ENCODE data around the gene NEURL1. TPM values are rescaled to one million over a fixed set of nuclear protein-coding genes. Genes with fewer than 3 reads are reported as not detected.

Gene NEURL1
- total and polyA plus RNA-seq, 8 donors = 0.89 to 136 (median 3.0) TPM

GRCh38 chr10:103619424-103620351 is 126.2 kb downstream of the NEURL1 start:
- Histone ChIP-seq H3K9me3 (no peaks in the 10 kb centered on the region), H3K4me3 (no peak overlapping the region), H3K4me1 (peaks cover 44 to 83% (median 62%) of the 10 kb centered on the region in 4 donors), H3K27ac (peak overlapping the region in 4 of 5 donors; percentile 30 to 68 (median 65)), H3K36me3 (peaks cover 24 to 91% (median 77%) of the 10 kb centered on the region in 4 donors), H3K27me3 (no peaks in the 10 kb centered on the region)
- intact Hi-C loops (cut with DNase I; ENCODE audit: low total_unique reads) = no loop called here
- WGBS, 5 donors = 79 to 82% (median 82%) methylated on average over 19 to 22 of the region's 22 CpGs
- TF ChIP-seq POLR2A (IDR thresholded peaks at IDR 0.05) (no peak), EP300 (IDR thresholded peaks at IDR 0.05) (no peak), POLR2AphosphoS5 (IDR thresholded peaks at IDR 0.05) (no peak), CTCF (IDR thresholded peaks at IDR 0.05) (no peak)
- no peak for DNase-seq

- H3K9me3 ChIP-seq = no peaks in the 10 kb centered on the region
- 65 to 86% (median 77%) methylated on average over 7 of the region's 7 CpGs for WGBS, 5 donors
- peak overlapping the region in 4 of 5 donors; percentile 30 to 68 (median 65) for H3K27ac ChIP-seq
- peaks cover 42 to 76% (median 58%) of the 10 kb centered on the region in 4 donors for H3K4me1 ChIP-seq
- TF ChIP-seq CTCF (IDR thresholded peaks at IDR 0.05) (no peak), POLR2A (IDR thresholded peaks at IDR 0.05) (no peak), POLR2AphosphoS5 (IDR thresholded peaks at IDR 0.05) (no peak), EP300 (IDR thresholded peaks at IDR 0.05) (no peak)
- H3K36me3 ChIP-seq = peaks cover 24 to 91% (median 80%) of the 10 kb centered on the region in 4 donors
- DNase-seq = no peak
- no peak overlapping the region for H3K4me3 ChIP-seq
- intact Hi-C loops (cut with DNase I; ENCODE audit: low total_unique reads) = no loop called here
- H3K27me3 ChIP-seq = no peaks in the 10 kb centered on the region
Observed at GRCh38 chr10:103620352-103620740, 126.8 kb downstream of the NEURL1 start.

- Histone ChIP-seq H3K9me3 (no peaks in the 10 kb centered on the region), H3K4me3 (no peak overlapping the region), H3K4me1 (peaks cover 36 to 68% (median 55%) of the 10 kb centered on the region in 4 donors), H3K36me3 (peaks cover 26 to 91% (median 82%) of the 10 kb centered on the region in 4 donors), H3K27me3 (no peaks in the 10 kb centered on the region), H3K27ac (peak overlapping the region in 4 of 5 donors; percentile 23 to 69 (median 56))
- intact Hi-C loops (cut with DNase I; ENCODE audit: low total_unique reads) = no loop called here
- TF ChIP-seq CTCF (IDR thresholded peaks at IDR 0.05) (no peak), EP300 (IDR thresholded peaks at IDR 0.05) (no peak), POLR2AphosphoS5 (IDR thresholded peaks at IDR 0.05) (no peak), POLR2A (IDR thresholded peaks at IDR 0.05) (no peak)
- no peak for DNase-seq
- WGBS, 5 donors = 86 to 93% (median 90%) methylated on average over 12 to 15 of the region's 15 CpGs
Observed at GRCh38 chr10:103620891-103621782, 127.6 kb downstream of the NEURL1 start.

- TF ChIP-seq CTCF (IDR thresholded peaks at IDR 0.05) (no peak), POLR2AphosphoS5 (IDR thresholded peaks at IDR 0.05) (no peak), POLR2A (IDR thresholded peaks at IDR 0.05) (no peak), EP300 (IDR thresholded peaks at IDR 0.05) (no peak)
- DNase-seq = no peak
- H3K4me3 ChIP-seq = no peak overlapping the region
- WGBS, 5 donors = 63 to 85% (median 79%) methylated on average over 4 of the region's 4 CpGs
- peaks cover 30 to 62% (median 50%) of the 10 kb centered on the region in 4 donors for H3K4me1 ChIP-seq
- no peaks in the 10 kb centered on the region for H3K9me3 ChIP-seq
- H3K36me3 ChIP-seq = peaks cover 21 to 91% (median 82%) of the 10 kb centered on the region in 4 donors
- H3K27ac ChIP-seq = peak overlapping the region in 4 of 5 donors; percentile 23 to 69 (median 56)
- H3K27me3 ChIP-seq = no peaks in the 10 kb centered on the region
- intact Hi-C loops (cut with DNase I; ENCODE audit: low total_unique reads) = no loop called here
Observed at GRCh38 chr10:103621783-103622125, 128.2 kb downstream of the NEURL1 start.

Data from stomach (tissue), 9 donors.